ENCODE results near the gene FRMD4A.

DNA sequence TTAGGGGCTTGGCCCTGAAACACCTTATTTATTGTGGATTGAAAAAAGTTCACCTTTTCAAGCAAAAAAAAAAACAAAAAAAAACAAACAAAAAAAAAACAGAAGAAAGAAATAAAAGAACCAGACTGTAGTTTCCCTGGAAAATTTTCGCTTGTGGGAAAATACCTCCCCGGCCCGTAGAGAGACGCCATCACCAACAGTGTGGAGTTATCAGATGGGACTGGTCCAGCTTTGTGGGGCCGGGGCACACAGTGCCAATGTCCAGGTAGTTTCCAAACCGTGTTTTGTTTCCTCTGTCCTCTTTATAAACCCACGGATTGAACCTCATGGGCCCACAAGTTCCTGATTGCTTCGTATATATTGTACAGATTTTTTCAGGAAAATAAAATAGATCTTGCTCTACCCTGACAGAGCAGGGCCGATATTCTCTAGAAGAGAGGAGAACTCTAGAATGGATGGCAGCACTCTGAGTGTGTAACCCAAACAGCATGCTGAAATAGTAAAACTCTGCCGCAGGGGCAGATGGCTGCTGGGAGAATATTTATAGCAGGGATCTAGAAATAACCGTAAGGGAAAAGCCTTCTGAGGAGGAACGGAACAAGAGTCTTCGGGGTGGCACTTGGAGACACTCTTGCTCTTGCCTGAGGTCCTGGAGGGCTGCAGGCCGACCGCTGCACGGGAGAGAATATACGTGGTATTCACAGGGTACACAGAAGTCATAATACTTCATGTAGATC lies 241.0 kb downstream of the FRMD4A start:
- TF ChIP-seq, protein P1, sequence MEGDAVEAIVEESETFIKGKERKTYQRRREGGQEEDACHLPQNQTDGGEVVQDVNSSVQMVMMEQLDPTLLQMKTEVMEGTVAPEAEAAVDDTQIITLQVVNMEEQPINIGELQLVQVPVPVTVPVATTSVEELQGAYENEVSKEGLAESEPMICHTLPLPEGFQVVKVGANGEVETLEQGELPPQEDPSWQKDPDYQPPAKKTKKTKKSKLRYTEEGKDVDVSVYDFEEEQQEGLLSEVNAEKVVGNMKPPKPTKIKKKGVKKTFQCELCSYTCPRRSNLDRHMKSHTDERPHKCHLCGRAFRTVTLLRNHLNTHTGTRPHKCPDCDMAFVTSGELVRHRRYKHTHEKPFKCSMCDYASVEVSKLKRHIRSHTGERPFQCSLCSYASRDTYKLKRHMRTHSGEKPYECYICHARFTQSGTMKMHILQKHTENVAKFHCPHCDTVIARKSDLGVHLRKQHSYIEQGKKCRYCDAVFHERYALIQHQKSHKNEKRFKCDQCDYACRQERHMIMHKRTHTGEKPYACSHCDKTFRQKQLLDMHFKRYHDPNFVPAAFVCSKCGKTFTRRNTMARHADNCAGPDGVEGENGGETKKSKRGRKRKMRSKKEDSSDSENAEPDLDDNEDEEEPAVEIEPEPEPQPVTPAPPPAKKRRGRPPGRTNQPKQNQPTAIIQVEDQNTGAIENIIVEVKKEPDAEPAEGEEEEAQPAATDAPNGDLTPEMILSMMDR (IDR thresholded peaks at IDR 0.05), result no peak
- TF ChIP-seq ZFX (IDR thresholded peaks at IDR 0.05; ENCODE audit: borderline replicate concordance), result no peak
